HCT116 (cell line): ENCODE data around the gene SYNE1. TPM values are rescaled to one million over a fixed set of nuclear protein-coding genes. Genes with fewer than 3 reads are reported as not detected.

Experiments
- ATAC-seq: fragments of 200-7000 bp; cut with Tn5 transposase; 2 replicates; pipeline ENCODE4 v1.9.1; 2020; ENCODE audit warnings: mild to moderate bottlenecking, moderate library complexity
- BruUV-seq: library from RNA; stranded (reverse); fragments of 400-500 nt; replicated peaks from 2 replicates; lab custom pipeline; 2021; lab: Mats Ljungman, UMichigan
- CTCF ChIA-PET: fragments of 300-600 bp; sonication (Branson Sonifier 250); formaldehyde crosslinking; loops from one replicate; lab custom pipeline; 2021; ENCODE audit warnings: antibody characterized with exemption; lab: Charles Lee
- POLR2A ChIA-PET: fragments of 300-600, 350-600 bp; sonication (Branson Sonifier 250); formaldehyde crosslinking; loops from one replicate; lab custom pipeline; 2021; ENCODE audit warnings: antibody characterized with exemption; lab: Charles Lee
- RAD21 ChIA-PET, 2 experiments: fragments of 300-600 bp; sonication (Branson Sonifier 250); formaldehyde crosslinking; loops; one replicate each; lab custom pipeline; 2023; ENCODE audit warnings: low total read pairs in 2 of 2; ENCODE audit not compliant: uncharacterized antibody in 2 of 2, unreplicated experiment in 2 of 2, low non-redundant PET in 1 of 2; lab: Charles Lee
- DNase-seq: peaks from one replicate; pipeline ENCODE4 v3.0.0-alpha.2; 2010; ENCODE audit warnings: low read depth, low spot score
- H2AFZ ChIP-seq: fragments of 200-600 bp; shearing (Covaris generic), sonication (generic); 2 replicates; pipeline ENCODE4 v1.6.1; 2017; ENCODE audit warnings: low read depth, mixed run types, mixed read lengths, antibody characterized with exemption, low read length; ENCODE audit not compliant: poor library complexity, severe bottlenecking
- H3K27ac ChIP-seq: 2 replicates; pipeline ENCODE4 v1.5.1; 2012; ENCODE audit warnings: low read depth, low read length
- H3K27me3 ChIP-seq: fragments of 200-600 bp; sonication (generic); 2 replicates; pipeline ENCODE4 v1.6.1; 2016; ENCODE audit warnings: mixed run types, low read length, mixed read lengths; ENCODE audit not compliant: insufficient read depth
- H3K36me3 ChIP-seq, 2 experiments: fragments of 200-500 bp in 1 of 2; fragments of 200-600 bp in 1 of 2; sonication (Bioruptor generic) in 1 of 2; sonication (generic) in 1 of 2; 2 replicates each; pipeline versions ENCODE4 v1.5.1 to v1.6.1; 2014 to 2016; ENCODE audit warnings: low read length in 2 of 2, inconsistent platforms in 1 of 2, mixed read lengths in 1 of 2, mixed run types in 1 of 2; ENCODE audit not compliant: insufficient read depth in 2 of 2, control insufficient read depth in 1 of 2
- H3K4me1 ChIP-seq, 2 experiments: fragments of 200-600 bp in 1 of 2; sonication (generic) in 1 of 2; 2 replicates each; pipeline versions ENCODE4 v1.5.1 to v1.6.1; 2012 to 2017; ENCODE audit warnings: low read length in 2 of 2, inconsistent platforms in 1 of 2, mild to moderate bottlenecking in 1 of 2, mixed read lengths in 1 of 2, mixed run types in 1 of 2, moderate library complexity in 1 of 2; ENCODE audit not compliant: insufficient read depth in 2 of 2, control insufficient read depth in 1 of 2
- H3K4me2 ChIP-seq: fragments of 200-600 bp; sonication (generic); 2 replicates; pipeline ENCODE4 v1.6.1; 2017; ENCODE audit warnings: mixed run types, low read length, mixed read lengths
- H3K4me3 ChIP-seq, 2 experiments: fragments of 200-600 bp in 1 of 2; sonication (generic) in 1 of 2; replicated peaks in 1 of 2; 2 replicates each; pipeline ENCODE4 v1.5.1; 2011 to 2016; ENCODE audit warnings: low read length in 2 of 2, control low read depth in 1 of 2, low read depth in 1 of 2, mild to moderate bottlenecking in 1 of 2, mixed read lengths in 1 of 2, mixed run types in 1 of 2
- H3K79me2 ChIP-seq: fragments of 200-600 bp; sonication (generic); 2 replicates; pipeline ENCODE4 v1.6.1; 2017; ENCODE audit warnings: mild to moderate bottlenecking, mixed run types, low read length, moderate library complexity, mixed read lengths; ENCODE audit not compliant: insufficient read depth
- H3K9ac ChIP-seq: fragments of 200-600 bp; sonication (generic); 2 replicates; pipeline ENCODE4 v1.6.1; 2016; ENCODE audit warnings: low read length, mixed read lengths
- H3K9me2 ChIP-seq: fragments of 200-600 bp; sonication (generic), shearing (Covaris generic); 2 replicates; pipeline ENCODE4 v1.6.1; 2017; ENCODE audit warnings: mixed run types, mild to moderate bottlenecking, moderate library complexity; ENCODE audit not compliant: insufficient read depth
- H3K9me3 ChIP-seq, 2 experiments: fragments of 200-500 bp in 1 of 2; fragments of 200-600 bp in 1 of 2; sonication (Bioruptor generic) in 1 of 2; sonication (generic) in 1 of 2; 2 replicates each; pipeline ENCODE4 v1.6.1; 2014 to 2017; ENCODE audit warnings: low read length in 2 of 2, mixed read lengths in 2 of 2, inconsistent platforms in 1 of 2, low read depth in 1 of 2, mild to moderate bottlenecking in 1 of 2, mixed run types in 1 of 2, moderate library complexity in 1 of 2; ENCODE audit not compliant: control insufficient read depth in 1 of 2, insufficient read depth in 1 of 2
- H4K20me1 ChIP-seq: fragments of 200-600 bp; sonication (generic), shearing (Covaris generic); 2 replicates; pipeline ENCODE4 v1.6.1; 2017; ENCODE audit warnings: mixed run types, mild to moderate bottlenecking, moderate library complexity; ENCODE audit not compliant: insufficient read depth
- CBX3 ChIP-seq: IDR thresholded peaks from 2 replicates; pipeline ENCODE4 v1.6.1; 2012; ENCODE audit warnings: low read depth
- CEBPB ChIP-seq: IDR thresholded peaks from 2 replicates; pipeline ENCODE4 v1.6.1; 2012; ENCODE audit warnings: low read depth
- EGR1 ChIP-seq: IDR thresholded peaks from 2 replicates; pipeline ENCODE4 v1.6.1; 2012; ENCODE audit warnings: low read depth
- ELF1 ChIP-seq: IDR thresholded peaks from 2 replicates; pipeline ENCODE4 v1.6.1; 2012; ENCODE audit warnings: low read depth, borderline replicate concordance
- EZH2 ChIP-seq: fragments of 200-600 bp; sonication (generic); IDR thresholded peaks from 2 replicates; pipeline ENCODE4 v1.6.1; 2017; ENCODE audit warnings: antibody characterized with exemption, mixed run types
- EZH2phosphoT487 ChIP-seq: fragments of 200-600 bp; IDR thresholded peaks from 2 replicates; pipeline ENCODE4 v1.6.1; 2018; ENCODE audit warnings: antibody characterized with exemption, borderline replicate concordance
- FOSL1 ChIP-seq: IDR thresholded peaks from 2 replicates; pipeline ENCODE4 v1.6.1; 2012; ENCODE audit warnings: low read depth
- JUND ChIP-seq: IDR thresholded peaks from 2 replicates; pipeline ENCODE4 v1.6.1; 2012
- POLR2A ChIP-seq: IDR thresholded peaks from 2 replicates; pipeline ENCODE4 v1.7.0; 2011; ENCODE audit warnings: borderline replicate concordance; ENCODE audit not compliant: insufficient read depth, insufficient read length; ENCODE audit errors: extremely low read depth
- POLR2AphosphoS5 ChIP-seq: IDR thresholded peaks from 2 replicates; pipeline ENCODE4 v1.6.1; 2011; ENCODE audit warnings: mild to moderate bottlenecking, low read depth, low read length, moderate library complexity
- RAD21 ChIP-seq: IDR thresholded peaks from 2 replicates; pipeline ENCODE4 v1.6.1; 2012; ENCODE audit warnings: low read depth, mild to moderate bottlenecking
- SIN3A ChIP-seq: IDR thresholded peaks from 2 replicates; pipeline ENCODE4 v1.6.1; 2012; ENCODE audit warnings: low read depth
- SRF ChIP-seq: IDR thresholded peaks from 2 replicates; pipeline ENCODE4 v1.6.1; 2012; ENCODE audit warnings: low read depth
- TCF7L2 ChIP-seq: IDR thresholded peaks from 2 replicates; pipeline ENCODE4 v1.7.0; 2011; ENCODE audit warnings: borderline replicate concordance, inconsistent platforms; ENCODE audit not compliant: insufficient read depth, insufficient read length; ENCODE audit errors: extremely low read depth
- ZFX ChIP-seq: fragments of 450-650 bp; IDR thresholded peaks from 2 replicates; pipeline ENCODE4 v1.6.1; 2017
- ZNF274 ChIP-seq: fragments of 200-500 bp; sonication (Bioruptor generic); IDR thresholded peaks from 2 replicates; pipeline ENCODE4 v1.6.1; 2014; ENCODE audit warnings: mild to moderate bottlenecking, low read depth, low read length, inconsistent platforms
- intact Hi-C: fragments of 100-400 bp; cut with micrococcal nuclease; formaldehyde crosslinking; loops from 2 replicates; pipeline ENCODE4 v1.10.0; 2022
- total RNA-seq: library from RNA; stranded (reverse); gene quantifications from one replicate; pipeline ENCODE4 v1.2.1, GENCODE V29; 2021; ENCODE audit not compliant: unreplicated experiment
- TF ChIP-seq, protein P1 (sequence below): IDR thresholded peaks from 2 replicates; pipeline ENCODE4 v1.6.1; 2012
- TF ChIP-seq, protein P2 (sequence below): IDR thresholded peaks from 2 replicates; pipeline ENCODE4 v1.6.1; 2011; ENCODE audit warnings: mild to moderate bottlenecking, low read length, moderate library complexity; ENCODE audit not compliant: insufficient replicate concordance; ENCODE audit errors: extremely low read depth
- TF ChIP-seq, protein P3 (sequence below): IDR thresholded peaks from 2 replicates; pipeline ENCODE4 v1.6.1; 2012

SYNE1 gene
- total RNA-seq, 1 experiment from 2014 or later = 5.4 TPM

DNA sequence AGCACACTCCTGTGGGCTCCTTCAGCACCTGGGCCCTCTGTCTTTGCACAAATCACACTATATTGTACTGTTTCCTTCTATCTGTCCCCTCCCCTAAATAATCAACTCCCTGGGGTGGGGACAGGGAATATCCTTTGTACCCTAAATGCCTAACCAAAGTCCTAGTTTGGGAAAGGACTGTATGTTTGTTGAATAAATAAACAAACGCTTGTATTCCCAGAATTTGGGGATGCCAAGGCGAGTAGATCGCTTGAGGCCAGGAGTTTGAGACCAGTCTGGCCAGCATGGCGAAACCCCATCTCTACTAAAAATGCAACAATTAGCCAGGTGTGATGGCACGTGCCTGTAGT, 322.7 kb downstream of the SYNE1 start:
- RAD21 ChIA-PET = no interaction called here

More for the DNA sequence above, 322.7 kb downstream of the SYNE1 start:
- no peaks in the 10 kb centered on the region for H3K36me3 ChIP-seq
- ChIA-PET CTCF (interaction anchor here (1.2 kb wide), 1 partner anchor 24 kb away, joined by 5 read pairs; no protein-coding TSS in a partner anchor), POLR2A (no interaction called here)
- no peaks in the 10 kb centered on the region for H3K9me3 ChIP-seq
- H4K20me1 ChIP-seq = no peaks in the 10 kb centered on the region
- no peak overlapping the region; the same call in 1 of the 2 replicates for H3K27ac ChIP-seq
- H3K4me3 ChIP-seq = no peak overlapping the region
- no peak for TF ChIP-seq SRF
- TF ChIP-seq, protein P1, sequence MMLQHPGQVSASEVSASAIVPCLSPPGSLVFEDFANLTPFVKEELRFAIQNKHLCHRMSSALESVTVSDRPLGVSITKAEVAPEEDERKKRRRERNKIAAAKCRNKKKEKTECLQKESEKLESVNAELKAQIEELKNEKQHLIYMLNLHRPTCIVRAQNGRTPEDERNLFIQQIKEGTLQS = no peak
- TF ChIP-seq CBX3 = no peak
- TF ChIP-seq ELF1 = no peak
- TF ChIP-seq ZNF274 = no peak
- TF ChIP-seq, protein P2, sequence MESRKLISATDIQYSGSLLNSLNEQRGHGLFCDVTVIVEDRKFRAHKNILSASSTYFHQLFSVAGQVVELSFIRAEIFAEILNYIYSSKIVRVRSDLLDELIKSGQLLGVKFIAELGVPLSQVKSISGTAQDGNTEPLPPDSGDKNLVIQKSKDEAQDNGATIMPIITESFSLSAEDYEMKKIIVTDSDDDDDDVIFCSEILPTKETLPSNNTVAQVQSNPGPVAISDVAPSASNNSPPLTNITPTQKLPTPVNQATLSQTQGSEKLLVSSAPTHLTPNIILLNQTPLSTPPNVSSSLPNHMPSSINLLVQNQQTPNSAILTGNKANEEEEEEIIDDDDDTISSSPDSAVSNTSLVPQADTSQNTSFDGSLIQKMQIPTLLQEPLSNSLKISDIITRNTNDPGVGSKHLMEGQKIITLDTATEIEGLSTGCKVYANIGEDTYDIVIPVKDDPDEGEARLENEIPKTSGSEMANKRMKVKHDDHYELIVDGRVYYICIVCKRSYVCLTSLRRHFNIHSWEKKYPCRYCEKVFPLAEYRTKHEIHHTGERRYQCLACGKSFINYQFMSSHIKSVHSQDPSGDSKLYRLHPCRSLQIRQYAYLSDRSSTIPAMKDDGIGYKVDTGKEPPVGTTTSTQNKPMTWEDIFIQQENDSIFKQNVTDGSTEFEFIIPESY = no peak
- no peak for TF ChIP-seq CEBPB
- no peak for TF ChIP-seq FOSL1
- no peak for TF ChIP-seq EZH2phosphoT487
- TF ChIP-seq JUND = no peak
- no peak for TF ChIP-seq POLR2A
- no peak for TF ChIP-seq SIN3A
- TF ChIP-seq EZH2 = no peak
- TF ChIP-seq RAD21 = no peak
- TF ChIP-seq TCF7L2 = no peak
- no peak for TF ChIP-seq POLR2AphosphoS5
- TF ChIP-seq, protein P3, sequence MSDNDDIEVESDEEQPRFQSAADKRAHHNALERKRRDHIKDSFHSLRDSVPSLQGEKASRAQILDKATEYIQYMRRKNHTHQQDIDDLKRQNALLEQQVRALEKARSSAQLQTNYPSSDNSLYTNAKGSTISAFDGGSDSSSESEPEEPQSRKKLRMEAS = no peak
- TF ChIP-seq EGR1 = no peak
- TF ChIP-seq ZFX = no peak
- H3K79me2 ChIP-seq = no peaks in the 10 kb centered on the region
- peaks cover 0 to 8% of the 10 kb centered on the region in 2 experiments; a peak in 2 of 4 replicates for H3K4me1 ChIP-seq
- DNase-seq = no peak
- H3K9ac ChIP-seq = no peak overlapping the region
- no peak overlapping the region for H3K4me2 ChIP-seq
- no peaks in the 10 kb centered on the region for H3K27me3 ChIP-seq
- ATAC-seq = no peak; the same call in 1 of the 2 replicates
- 0 out of 2 replicates have a peak, but pooled peaks cover 2% of the 10 kb centered on the region for H3K9me2 ChIP-seq
- intact Hi-C loops = no loop called here
- BruUV-seq = no TSS peak
- no peak overlapping the region for H2AFZ ChIP-seq
